Ascending aorta (tissue), 2 donors: ENCODE measurements around the gene KDM2A. TPM values are rescaled to one million over a fixed set of nuclear protein-coding genes. Genes with fewer than 3 reads are reported as not detected.
A peak's percentile ranks its signal among the peaks of the same experiment; 100 is the strongest.

Experiments
- DNase-seq, 2 donors: peaks; one replicate each; pipeline ENCODE4 v3.0.0-alpha.2; 2019; ENCODE audit warnings: low spot score in 2 of 2
- H3K27ac ChIP-seq, 2 donors: fragments of 200-600 bp; sonication (generic); one replicate each; pipeline ENCODE4 v1.5.1; 2016 to 2017; ENCODE audit warnings: mild to moderate bottlenecking in 1 of 2
- H3K27me3 ChIP-seq: fragments of 200-600 bp; sonication (generic); one replicate; pipeline ENCODE4 v1.5.1; 2017
- H3K36me3 ChIP-seq, 2 donors: fragments of 200-600 bp; sonication (generic); one replicate each; pipeline ENCODE4 v1.5.1; 2016
- H3K4me1 ChIP-seq, 2 donors: fragments of 200-600 bp; sonication (generic); one replicate each; pipeline ENCODE4 v1.5.1; 2016 to 2017; ENCODE audit warnings: mild to moderate bottlenecking in 1 of 2
- H3K4me3 ChIP-seq, 2 donors: fragments of 200-600 bp; sonication (generic); one replicate each; pipeline ENCODE4 v1.5.1; 2016 to 2017; ENCODE audit warnings: mild to moderate bottlenecking in 1 of 2
- H3K9me3 ChIP-seq, 2 donors: fragments of 200-600 bp; sonication (generic); one replicate each; pipeline ENCODE4 v1.5.1; 2016
- intact Hi-C: fragments of 100-400 bp; cut with DNase I; formaldehyde crosslinking; loops from one replicate; pipeline ENCODE4 v1.15.1; 2023
- total RNA-seq: library from RNA; depleted of rRNA; stranded (reverse); fragments of >200 nt; gene quantifications from one replicate; pipeline ENCODE4 v1.1.0, GENCODE V29; 2016
- TF ChIP-seq, protein P1 (sequence below), 3 experiments: fragments of 200-600 bp in 2 of 3; fragments of 450-650 bp in 1 of 3; sonication (generic) in 2 of 3; IDR thresholded peaks; one replicate each; pipeline ENCODE4 v1.5.1; 2016 to 2019; ENCODE audit warnings: antibody characterized with exemption in 3 of 3, mild to moderate bottlenecking in 1 of 3, moderate library complexity in 1 of 3

Gene KDM2A
- total RNA-seq, 1 donor from 2014 or later = 129 TPM

- intact Hi-C loops = no loop called here
These were observed 129.6 kb downstream of the KDM2A start for GRCh38 chr11:67248653-67249052.

DNA sequence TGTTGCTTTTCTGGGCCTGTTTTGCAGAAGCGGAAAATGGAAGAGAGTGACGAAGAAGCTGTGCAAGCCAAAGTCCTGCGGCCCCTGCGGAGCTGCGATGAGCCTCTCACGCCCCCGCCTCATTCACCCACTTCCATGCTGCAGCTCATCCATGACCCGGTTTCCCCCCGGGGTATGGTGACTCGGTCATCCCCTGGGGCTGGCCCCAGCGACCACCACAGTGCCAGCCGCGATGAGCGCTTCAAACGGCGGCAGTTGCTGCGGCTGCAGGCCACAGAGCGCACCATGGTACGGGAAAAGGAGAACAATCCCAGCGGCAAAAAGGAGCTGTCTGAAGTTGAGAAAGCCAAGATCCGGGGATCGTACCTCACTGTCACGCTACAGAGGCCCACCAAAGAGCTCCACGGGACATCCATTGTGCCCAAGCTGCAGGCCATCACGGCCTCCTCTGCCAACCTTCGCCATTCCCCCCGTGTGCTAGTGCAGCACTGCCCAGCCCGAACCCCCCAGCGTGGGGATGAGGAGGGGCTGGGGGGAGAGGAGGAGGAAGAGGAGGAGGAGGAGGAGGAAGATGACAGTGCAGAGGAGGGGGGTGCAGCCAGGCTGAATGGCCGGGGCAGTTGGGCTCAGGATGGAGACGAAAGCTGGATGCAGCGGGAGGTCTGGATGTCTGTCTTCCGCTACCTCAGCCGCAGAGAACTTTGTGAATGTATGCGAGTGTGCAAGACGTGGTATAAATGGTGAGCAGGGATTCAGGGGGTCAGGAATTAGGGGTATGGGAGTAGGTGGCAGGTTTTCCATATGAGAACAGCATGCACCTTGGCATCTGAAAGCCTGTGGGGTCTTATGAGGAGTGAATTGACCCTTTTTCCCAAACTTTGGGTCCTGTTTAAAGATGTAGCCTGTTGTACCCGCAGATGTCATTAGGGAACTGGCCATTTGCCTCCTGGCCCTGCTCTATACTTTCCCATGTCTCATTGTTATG is 131.3 kb downstream of the KDM2A start:
- Histone ChIP-seq H3K9me3 (no peaks in the 10 kb centered on the region), H3K36me3 (peaks cover 89 to 97% of the 10 kb centered on the region in 2 donors), H3K27me3 (no peaks in the 10 kb centered on the region), H3K27ac (no peak overlapping the region), H3K4me3 (no peak overlapping the region), H3K4me1 (no peaks in the 10 kb centered on the region)
- no peak for DNase-seq
- intact Hi-C loops = no loop called here
- TF ChIP-seq, protein P1, sequence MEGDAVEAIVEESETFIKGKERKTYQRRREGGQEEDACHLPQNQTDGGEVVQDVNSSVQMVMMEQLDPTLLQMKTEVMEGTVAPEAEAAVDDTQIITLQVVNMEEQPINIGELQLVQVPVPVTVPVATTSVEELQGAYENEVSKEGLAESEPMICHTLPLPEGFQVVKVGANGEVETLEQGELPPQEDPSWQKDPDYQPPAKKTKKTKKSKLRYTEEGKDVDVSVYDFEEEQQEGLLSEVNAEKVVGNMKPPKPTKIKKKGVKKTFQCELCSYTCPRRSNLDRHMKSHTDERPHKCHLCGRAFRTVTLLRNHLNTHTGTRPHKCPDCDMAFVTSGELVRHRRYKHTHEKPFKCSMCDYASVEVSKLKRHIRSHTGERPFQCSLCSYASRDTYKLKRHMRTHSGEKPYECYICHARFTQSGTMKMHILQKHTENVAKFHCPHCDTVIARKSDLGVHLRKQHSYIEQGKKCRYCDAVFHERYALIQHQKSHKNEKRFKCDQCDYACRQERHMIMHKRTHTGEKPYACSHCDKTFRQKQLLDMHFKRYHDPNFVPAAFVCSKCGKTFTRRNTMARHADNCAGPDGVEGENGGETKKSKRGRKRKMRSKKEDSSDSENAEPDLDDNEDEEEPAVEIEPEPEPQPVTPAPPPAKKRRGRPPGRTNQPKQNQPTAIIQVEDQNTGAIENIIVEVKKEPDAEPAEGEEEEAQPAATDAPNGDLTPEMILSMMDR (IDR thresholded peaks at IDR 0.05) = no peak

More at GRCh38 chr11:67248653-67249052, 129.6 kb downstream of the KDM2A start:
- Histone ChIP-seq H3K36me3 (peaks cover 82 to 97% of the 10 kb centered on the region in 2 donors), H3K27ac (no peak overlapping the region), H3K4me3 (no peak overlapping the region), H3K9me3 (no peaks in the 10 kb centered on the region), H3K4me1 (no peaks in the 10 kb centered on the region), H3K27me3 (no peaks in the 10 kb centered on the region)
- TF ChIP-seq, protein P1 (IDR thresholded peaks at IDR 0.05) = no peak
- DNase-seq = no peak

- no peaks in the 10 kb centered on the region for H3K4me1 ChIP-seq
- no peak overlapping the region for H3K4me3 ChIP-seq
- DNase-seq = no peak
- H3K27ac ChIP-seq = peak overlapping the region in 1 of 2 donors; percentile 7
- TF ChIP-seq, protein P1 (IDR thresholded peaks at IDR 0.05) = no peak
- H3K27me3 ChIP-seq = no peaks in the 10 kb centered on the region
- H3K9me3 ChIP-seq = no peaks in the 10 kb centered on the region
- peaks cover 88 to 97% of the 10 kb centered on the region in 2 donors for H3K36me3 ChIP-seq
- intact Hi-C loops = no loop called here
These were observed 132.8 kb downstream of the KDM2A start for GRCh38 chr11:67251841-67252240.

DNA sequence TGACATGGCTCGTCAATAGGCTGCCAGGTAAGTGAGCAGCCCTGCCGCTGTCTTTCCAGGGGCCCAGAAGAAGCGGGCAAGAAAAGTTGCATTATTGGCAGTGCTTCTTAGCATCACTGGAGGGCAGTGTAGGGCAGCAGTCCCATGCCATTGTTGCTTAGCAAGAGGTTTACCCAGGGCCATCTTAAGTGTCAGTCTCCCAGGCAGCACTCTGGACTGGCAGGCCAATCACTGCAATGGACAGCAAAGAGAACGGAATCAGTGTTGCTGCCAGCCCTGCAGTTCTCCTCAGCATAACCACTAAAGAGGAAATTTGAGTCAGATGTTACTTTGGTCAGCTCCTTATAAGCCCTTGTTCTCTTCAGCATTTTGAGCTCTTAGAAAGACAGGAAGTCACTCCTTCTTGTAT is 133.8 kb downstream of the KDM2A start:
- no peaks in the 10 kb centered on the region for H3K27me3 ChIP-seq
- TF ChIP-seq, protein P1 (IDR thresholded peaks at IDR 0.05) = no peak
- no peaks in the 10 kb centered on the region for H3K4me1 ChIP-seq
- no peaks in the 10 kb centered on the region for H3K9me3 ChIP-seq
- intact Hi-C loops = no loop called here
- no peak overlapping the region for H3K27ac ChIP-seq
- no peak for DNase-seq
- no peak overlapping the region for H3K4me3 ChIP-seq
- peaks cover 90 to 94% of the 10 kb centered on the region in 2 donors for H3K36me3 ChIP-seq

GRCh38 chr11:67253872-67254624 is 135.0 kb downstream of the KDM2A start:
- TF ChIP-seq, protein P1 (IDR thresholded peaks at IDR 0.05) = no peak
- intact Hi-C loops = no loop called here
- Histone ChIP-seq H3K9me3 (no peaks in the 10 kb centered on the region), H3K27ac (no peak overlapping the region), H3K36me3 (peaks cover 78 to 82% of the 10 kb centered on the region in 2 donors), H3K4me3 (no peak overlapping the region), H3K4me1 (no peaks in the 10 kb centered on the region), H3K27me3 (no peaks in the 10 kb centered on the region)
- no peak for DNase-seq
